SH-SY5Y (cell line): Measurements from ENCODE around the gene F5.

Experiments
- GATA2 ChIP-seq: IDR thresholded peaks from 2 replicates; pipeline ENCODE4 v1.6.1; 2011; ENCODE audit warnings: mild to moderate bottlenecking, low read depth, low read length
- GATA3 ChIP-seq: IDR thresholded peaks from 2 replicates; pipeline ENCODE4 v1.6.1; 2011; ENCODE audit warnings: low read depth, mild to moderate bottlenecking, low read length, moderate library complexity

DNA sequence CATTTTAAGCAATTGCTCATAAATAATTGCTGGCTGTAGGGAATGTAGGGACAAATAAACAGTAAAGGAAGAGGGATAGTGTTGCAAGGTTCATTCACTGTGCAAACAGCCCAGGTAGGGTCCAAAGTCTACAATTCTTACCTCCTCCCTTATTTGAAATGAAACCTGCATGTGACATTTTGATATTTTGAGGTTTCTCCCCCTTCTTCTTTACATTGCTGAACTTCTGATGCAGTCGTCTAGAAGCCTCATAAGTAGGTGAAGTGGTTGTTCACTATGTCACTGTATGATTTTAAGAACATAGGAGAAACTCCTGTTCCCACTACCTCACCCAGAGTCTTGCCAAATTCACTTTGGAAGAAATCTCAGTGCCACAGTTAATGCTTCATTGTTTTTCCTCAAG is 16.1 kb downstream of the F5 start:
- TF ChIP-seq GATA2 (no peak), GATA3 (no peak)
